Measurements from ENCODE around the gene EPB41L4A.

GRCh38 chr5:112407240-112407639, 11.8 kb downstream of the EPB41L4A start:
- no peak for TF ChIP-seq POLR2A (IDR thresholded peaks at IDR 0.05; ENCODE audit: low read length)
- TF ChIP-seq GATA1 (IDR thresholded peaks at IDR 0.05; ENCODE audit: low read depth, low read length), result no peak
